Astrocyte of the spinal cord (primary cell): Measurements from ENCODE around the gene GSTM3.

Experiments
- DNase-seq: peaks from one replicate; pipeline ENCODE4 v3.0.0; 2011; ENCODE audit warnings: low read depth, low spot score
- H3K4me3 ChIP-seq: 2 replicates; pipeline ENCODE4 v1.5.1; 2011; ENCODE audit warnings: low read depth, mild to moderate bottlenecking, low read length, moderate library complexity
- CTCF ChIP-seq: IDR thresholded peaks from 2 replicates; pipeline ENCODE4 v1.5.1; 2012; ENCODE audit warnings: low read depth, mild to moderate bottlenecking, low read length, inconsistent platforms
- in situ Hi-C: cut with HindIII; loops from 2 replicates; pipeline ENCODE4 v1.10.0; 2017; ENCODE audit warnings: low sequenced_read_pairs

Gene GSTM3

GRCh38 chr1:109722908-109723691, 17.7 kb downstream of the GSTM3 start:
- no peak overlapping the region for H3K4me3 ChIP-seq
- TF ChIP-seq CTCF, result no peak
- in situ Hi-C loops, result no loop called here
- no peak for DNase-seq

- in situ Hi-C loops, result no loop called here
These were observed 18.9 kb downstream of the GSTM3 start for GRCh38 chr1:109721971-109722370.

GRCh38 chr1:109721042-109721441, 19.8 kb downstream of the GSTM3 start:
- DNase-seq, result no peak
- TF ChIP-seq CTCF, result no peak
- in situ Hi-C loops, result no loop called here
- H3K4me3 ChIP-seq, result no peak overlapping the region

More at GRCh38 chr1:109721971-109722370, 18.9 kb downstream of the GSTM3 start:
- no peak for TF ChIP-seq CTCF
- DNase-seq, result no peak
- no peak overlapping the region for H3K4me3 ChIP-seq

- in situ Hi-C loops, result no loop called here
- no peak for TF ChIP-seq CTCF
- no peak overlapping the region for H3K4me3 ChIP-seq
- DNase-seq, result peak; percentile 41
These were observed 21.5 kb downstream of the GSTM3 start for GRCh38 chr1:109719337-109719837.

- H3K4me3 ChIP-seq, result no peak overlapping the region
- in situ Hi-C loops, result no loop called here
- TF ChIP-seq CTCF, result no peak
- no peak for DNase-seq
These were observed 22.3 kb downstream of the GSTM3 start for GRCh38 chr1:109718495-109718894.

- no peak for DNase-seq
- no peak overlapping the region for H3K4me3 ChIP-seq
- in situ Hi-C loops, result no loop called here
- no peak for TF ChIP-seq CTCF
These were observed 23.1 kb downstream of the GSTM3 start for GRCh38 chr1:109717729-109718128.
